K562 (cell line): ENCODE measurements around the gene PPAT. TPM values are rescaled to one million over a fixed set of nuclear protein-coding genes. Genes with fewer than 3 reads are reported as not detected.

Experiments used
- BHLHE40 ChIP-seq: IDR thresholded peaks from 2 replicates; pipeline ENCODE4 v1.6.1; 2011; ENCODE audit warnings: low read length, improper control_type of control experiment
- DMBX1 ChIP-seq: fragments of 250-450 bp; sonication (Bioruptor Pico); IDR thresholded peaks from 2 replicates; pipeline ENCODE4 v1.8.0; 2022; ENCODE audit warnings: inconsistent platforms, mild to moderate bottlenecking, moderate library complexity, borderline replicate concordance
- PHF21A ChIP-seq: fragments of 450-650 bp; IDR thresholded peaks from 2 replicates; pipeline ENCODE4 v1.6.1; 2017; ENCODE audit warnings: low read depth, borderline replicate concordance
- ZFP36 ChIP-seq: fragments of 150-350 bp; IDR thresholded peaks from 2 replicates; pipeline ENCODE4 v1.6.1; 2018; ENCODE audit warnings: low read length, low read depth; ENCODE audit not compliant: partially characterized antibody
- ZNF398 ChIP-seq: fragments of 250-450 bp; sonication (Bioruptor Pico); IDR thresholded peaks from 2 replicates; pipeline ENCODE4 v1.8.0; 2021; ENCODE audit warnings: moderate library complexity, mild to moderate bottlenecking, inconsistent platforms
- polyA plus RNA-seq, 8 experiments: library from polyadenylated mRNA; depleted of rRNA in 4 of 8; stranded (reverse) in 5 of 8; unstranded in 3 of 8; fragments of >200 nt; fragmentation: Nextera tagmentation in 2 of 8; fragmentation: Illumina TruSeq in 1 of 8; extraction: Ambion mirVana in 2 of 8; extraction: Trizol in 1 of 8; gene quantifications; 2 replicates each; pipeline versions ENCODE4 v1.2.1 to v1.2.3, GENCODE V29; 2011 to 2014; ENCODE audit warnings: inconsistent platforms in 1 of 8, missing spikeins in 1 of 8
- total RNA-seq, 7 experiments: library from RNA; depleted of rRNA in 6 of 7; stranded (reverse); fragments of >200 nt in 6 of 7; fragmentation: Illumina TruSeq in 2 of 7; extraction: Trizol in 2 of 7; gene quantifications; 2 replicates each; pipeline versions ENCODE4 v1.2.1 to v1.2.3, GENCODE V29; 2011 to 2021; ENCODE audit warnings: low replicate concordance in 1 of 7
- TF ChIP-seq, protein P1 (sequence below): fragments of 450-650 bp; IDR thresholded peaks from 2 replicates; pipeline ENCODE4 v1.6.1; 2016; ENCODE audit warnings: mild to moderate bottlenecking, moderate library complexity
- TF ChIP-seq, protein P2 (sequence below): sonication (generic); formaldehyde crosslinking; IDR thresholded peaks from 2 replicates; pipeline ENCODE4 v1.8.1; 2023; ENCODE audit warnings: missing genetic modification reagents, mild to moderate bottlenecking, borderline replicate concordance

The PPAT gene
- total and polyA plus RNA-seq, 9 of the 15 experiments (the other 6 are each of a cell fraction or from before 2014, with no cell fraction given) = 36.2 to 75.8 (median 55.5) TPM

- TF ChIP-seq ZNF398 (CRISPR knock-in tag) (no peak), DMBX1 (CRISPR knock-in tag) (no peak), ZFP36 (no peak), PHF21A (no peak), BHLHE40 (peak; percentile 58)
- TF ChIP-seq, protein P1, sequence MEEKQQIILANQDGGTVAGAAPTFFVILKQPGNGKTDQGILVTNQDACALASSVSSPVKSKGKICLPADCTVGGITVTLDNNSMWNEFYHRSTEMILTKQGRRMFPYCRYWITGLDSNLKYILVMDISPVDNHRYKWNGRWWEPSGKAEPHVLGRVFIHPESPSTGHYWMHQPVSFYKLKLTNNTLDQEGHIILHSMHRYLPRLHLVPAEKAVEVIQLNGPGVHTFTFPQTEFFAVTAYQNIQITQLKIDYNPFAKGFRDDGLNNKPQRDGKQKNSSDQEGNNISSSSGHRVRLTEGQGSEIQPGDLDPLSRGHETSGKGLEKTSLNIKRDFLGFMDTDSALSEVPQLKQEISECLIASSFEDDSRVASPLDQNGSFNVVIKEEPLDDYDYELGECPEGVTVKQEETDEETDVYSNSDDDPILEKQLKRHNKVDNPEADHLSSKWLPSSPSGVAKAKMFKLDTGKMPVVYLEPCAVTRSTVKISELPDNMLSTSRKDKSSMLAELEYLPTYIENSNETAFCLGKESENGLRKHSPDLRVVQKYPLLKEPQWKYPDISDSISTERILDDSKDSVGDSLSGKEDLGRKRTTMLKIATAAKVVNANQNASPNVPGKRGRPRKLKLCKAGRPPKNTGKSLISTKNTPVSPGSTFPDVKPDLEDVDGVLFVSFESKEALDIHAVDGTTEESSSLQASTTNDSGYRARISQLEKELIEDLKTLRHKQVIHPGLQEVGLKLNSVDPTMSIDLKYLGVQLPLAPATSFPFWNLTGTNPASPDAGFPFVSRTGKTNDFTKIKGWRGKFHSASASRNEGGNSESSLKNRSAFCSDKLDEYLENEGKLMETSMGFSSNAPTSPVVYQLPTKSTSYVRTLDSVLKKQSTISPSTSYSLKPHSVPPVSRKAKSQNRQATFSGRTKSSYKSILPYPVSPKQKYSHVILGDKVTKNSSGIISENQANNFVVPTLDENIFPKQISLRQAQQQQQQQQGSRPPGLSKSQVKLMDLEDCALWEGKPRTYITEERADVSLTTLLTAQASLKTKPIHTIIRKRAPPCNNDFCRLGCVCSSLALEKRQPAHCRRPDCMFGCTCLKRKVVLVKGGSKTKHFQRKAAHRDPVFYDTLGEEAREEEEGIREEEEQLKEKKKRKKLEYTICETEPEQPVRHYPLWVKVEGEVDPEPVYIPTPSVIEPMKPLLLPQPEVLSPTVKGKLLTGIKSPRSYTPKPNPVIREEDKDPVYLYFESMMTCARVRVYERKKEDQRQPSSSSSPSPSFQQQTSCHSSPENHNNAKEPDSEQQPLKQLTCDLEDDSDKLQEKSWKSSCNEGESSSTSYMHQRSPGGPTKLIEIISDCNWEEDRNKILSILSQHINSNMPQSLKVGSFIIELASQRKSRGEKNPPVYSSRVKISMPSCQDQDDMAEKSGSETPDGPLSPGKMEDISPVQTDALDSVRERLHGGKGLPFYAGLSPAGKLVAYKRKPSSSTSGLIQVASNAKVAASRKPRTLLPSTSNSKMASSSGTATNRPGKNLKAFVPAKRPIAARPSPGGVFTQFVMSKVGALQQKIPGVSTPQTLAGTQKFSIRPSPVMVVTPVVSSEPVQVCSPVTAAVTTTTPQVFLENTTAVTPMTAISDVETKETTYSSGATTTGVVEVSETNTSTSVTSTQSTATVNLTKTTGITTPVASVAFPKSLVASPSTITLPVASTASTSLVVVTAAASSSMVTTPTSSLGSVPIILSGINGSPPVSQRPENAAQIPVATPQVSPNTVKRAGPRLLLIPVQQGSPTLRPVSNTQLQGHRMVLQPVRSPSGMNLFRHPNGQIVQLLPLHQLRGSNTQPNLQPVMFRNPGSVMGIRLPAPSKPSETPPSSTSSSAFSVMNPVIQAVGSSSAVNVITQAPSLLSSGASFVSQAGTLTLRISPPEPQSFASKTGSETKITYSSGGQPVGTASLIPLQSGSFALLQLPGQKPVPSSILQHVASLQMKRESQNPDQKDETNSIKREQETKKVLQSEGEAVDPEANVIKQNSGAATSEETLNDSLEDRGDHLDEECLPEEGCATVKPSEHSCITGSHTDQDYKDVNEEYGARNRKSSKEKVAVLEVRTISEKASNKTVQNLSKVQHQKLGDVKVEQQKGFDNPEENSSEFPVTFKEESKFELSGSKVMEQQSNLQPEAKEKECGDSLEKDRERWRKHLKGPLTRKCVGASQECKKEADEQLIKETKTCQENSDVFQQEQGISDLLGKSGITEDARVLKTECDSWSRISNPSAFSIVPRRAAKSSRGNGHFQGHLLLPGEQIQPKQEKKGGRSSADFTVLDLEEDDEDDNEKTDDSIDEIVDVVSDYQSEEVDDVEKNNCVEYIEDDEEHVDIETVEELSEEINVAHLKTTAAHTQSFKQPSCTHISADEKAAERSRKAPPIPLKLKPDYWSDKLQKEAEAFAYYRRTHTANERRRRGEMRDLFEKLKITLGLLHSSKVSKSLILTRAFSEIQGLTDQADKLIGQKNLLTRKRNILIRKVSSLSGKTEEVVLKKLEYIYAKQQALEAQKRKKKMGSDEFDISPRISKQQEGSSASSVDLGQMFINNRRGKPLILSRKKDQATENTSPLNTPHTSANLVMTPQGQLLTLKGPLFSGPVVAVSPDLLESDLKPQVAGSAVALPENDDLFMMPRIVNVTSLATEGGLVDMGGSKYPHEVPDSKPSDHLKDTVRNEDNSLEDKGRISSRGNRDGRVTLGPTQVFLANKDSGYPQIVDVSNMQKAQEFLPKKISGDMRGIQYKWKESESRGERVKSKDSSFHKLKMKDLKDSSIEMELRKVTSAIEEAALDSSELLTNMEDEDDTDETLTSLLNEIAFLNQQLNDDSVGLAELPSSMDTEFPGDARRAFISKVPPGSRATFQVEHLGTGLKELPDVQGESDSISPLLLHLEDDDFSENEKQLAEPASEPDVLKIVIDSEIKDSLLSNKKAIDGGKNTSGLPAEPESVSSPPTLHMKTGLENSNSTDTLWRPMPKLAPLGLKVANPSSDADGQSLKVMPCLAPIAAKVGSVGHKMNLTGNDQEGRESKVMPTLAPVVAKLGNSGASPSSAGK = peak; percentile 64
- TF ChIP-seq, protein P2, sequence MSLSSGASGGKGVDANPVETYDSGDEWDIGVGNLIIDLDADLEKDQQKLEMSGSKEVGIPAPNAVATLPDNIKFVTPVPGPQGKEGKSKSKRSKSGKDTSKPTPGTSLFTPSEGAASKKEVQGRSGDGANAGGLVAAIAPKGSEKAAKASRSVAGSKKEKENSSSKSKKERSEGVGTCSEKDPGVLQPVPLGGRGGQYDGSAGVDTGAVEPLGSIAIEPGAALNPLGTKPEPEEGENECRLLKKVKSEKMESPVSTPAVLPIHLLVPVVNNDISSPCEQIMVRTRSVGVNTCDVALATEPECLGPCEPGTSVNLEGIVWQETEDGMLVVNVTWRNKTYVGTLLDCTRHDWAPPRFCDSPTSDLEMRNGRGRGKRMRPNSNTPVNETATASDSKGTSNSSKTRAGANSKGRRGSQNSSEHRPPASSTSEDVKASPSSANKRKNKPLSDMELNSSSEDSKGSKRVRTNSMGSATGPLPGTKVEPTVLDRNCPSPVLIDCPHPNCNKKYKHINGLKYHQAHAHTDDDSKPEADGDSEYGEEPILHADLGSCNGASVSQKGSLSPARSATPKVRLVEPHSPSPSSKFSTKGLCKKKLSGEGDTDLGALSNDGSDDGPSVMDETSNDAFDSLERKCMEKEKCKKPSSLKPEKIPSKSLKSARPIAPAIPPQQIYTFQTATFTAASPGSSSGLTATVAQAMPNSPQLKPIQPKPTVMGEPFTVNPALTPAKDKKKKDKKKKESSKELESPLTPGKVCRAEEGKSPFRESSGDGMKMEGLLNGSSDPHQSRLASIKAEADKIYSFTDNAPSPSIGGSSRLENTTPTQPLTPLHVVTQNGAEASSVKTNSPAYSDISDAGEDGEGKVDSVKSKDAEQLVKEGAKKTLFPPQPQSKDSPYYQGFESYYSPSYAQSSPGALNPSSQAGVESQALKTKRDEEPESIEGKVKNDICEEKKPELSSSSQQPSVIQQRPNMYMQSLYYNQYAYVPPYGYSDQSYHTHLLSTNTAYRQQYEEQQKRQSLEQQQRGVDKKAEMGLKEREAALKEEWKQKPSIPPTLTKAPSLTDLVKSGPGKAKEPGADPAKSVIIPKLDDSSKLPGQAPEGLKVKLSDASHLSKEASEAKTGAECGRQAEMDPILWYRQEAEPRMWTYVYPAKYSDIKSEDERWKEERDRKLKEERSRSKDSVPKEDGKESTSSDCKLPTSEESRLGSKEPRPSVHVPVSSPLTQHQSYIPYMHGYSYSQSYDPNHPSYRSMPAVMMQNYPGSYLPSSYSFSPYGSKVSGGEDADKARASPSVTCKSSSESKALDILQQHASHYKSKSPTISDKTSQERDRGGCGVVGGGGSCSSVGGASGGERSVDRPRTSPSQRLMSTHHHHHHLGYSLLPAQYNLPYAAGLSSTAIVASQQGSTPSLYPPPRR (CRISPR knock-in tag) = no peak
Measured at GRCh38 chr4:56387023-56388001, 48.1 kb downstream of the PPAT start, which contains the start of gene AASDH (continued).
